Measurements from ENCODE around the gene CRABP1.

GRCh38 chr15:78329625-78330024, 10.5 kb upstream of the CRABP1 start:
- TF ChIP-seq, protein P1, sequence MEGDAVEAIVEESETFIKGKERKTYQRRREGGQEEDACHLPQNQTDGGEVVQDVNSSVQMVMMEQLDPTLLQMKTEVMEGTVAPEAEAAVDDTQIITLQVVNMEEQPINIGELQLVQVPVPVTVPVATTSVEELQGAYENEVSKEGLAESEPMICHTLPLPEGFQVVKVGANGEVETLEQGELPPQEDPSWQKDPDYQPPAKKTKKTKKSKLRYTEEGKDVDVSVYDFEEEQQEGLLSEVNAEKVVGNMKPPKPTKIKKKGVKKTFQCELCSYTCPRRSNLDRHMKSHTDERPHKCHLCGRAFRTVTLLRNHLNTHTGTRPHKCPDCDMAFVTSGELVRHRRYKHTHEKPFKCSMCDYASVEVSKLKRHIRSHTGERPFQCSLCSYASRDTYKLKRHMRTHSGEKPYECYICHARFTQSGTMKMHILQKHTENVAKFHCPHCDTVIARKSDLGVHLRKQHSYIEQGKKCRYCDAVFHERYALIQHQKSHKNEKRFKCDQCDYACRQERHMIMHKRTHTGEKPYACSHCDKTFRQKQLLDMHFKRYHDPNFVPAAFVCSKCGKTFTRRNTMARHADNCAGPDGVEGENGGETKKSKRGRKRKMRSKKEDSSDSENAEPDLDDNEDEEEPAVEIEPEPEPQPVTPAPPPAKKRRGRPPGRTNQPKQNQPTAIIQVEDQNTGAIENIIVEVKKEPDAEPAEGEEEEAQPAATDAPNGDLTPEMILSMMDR (IDR thresholded peaks at IDR 0.05): no peak
- no peak for TF ChIP-seq FOXP1 (CRISPR knock-in tag; IDR thresholded peaks at IDR 0.05; ENCODE audit: borderline replicate concordance)
- no peak for TF ChIP-seq SMAD4 (CRISPR knock-in tag; IDR thresholded peaks at IDR 0.05)
- no peak for TF ChIP-seq FOXK1 (CRISPR knock-in tag; IDR thresholded peaks at IDR 0.05)
- TF ChIP-seq NR2C2 (CRISPR knock-in tag; IDR thresholded peaks at IDR 0.05): no peak
